Suppressor macrophage (primary cell): ENCODE measurements around the gene SPON2.

Experiments
- DNase-seq, 4 experiments: peaks; one replicate each; pipeline ENCODE4 v3.0.0-alpha.2; 2020 to 2022

Gene SPON2

DNA sequence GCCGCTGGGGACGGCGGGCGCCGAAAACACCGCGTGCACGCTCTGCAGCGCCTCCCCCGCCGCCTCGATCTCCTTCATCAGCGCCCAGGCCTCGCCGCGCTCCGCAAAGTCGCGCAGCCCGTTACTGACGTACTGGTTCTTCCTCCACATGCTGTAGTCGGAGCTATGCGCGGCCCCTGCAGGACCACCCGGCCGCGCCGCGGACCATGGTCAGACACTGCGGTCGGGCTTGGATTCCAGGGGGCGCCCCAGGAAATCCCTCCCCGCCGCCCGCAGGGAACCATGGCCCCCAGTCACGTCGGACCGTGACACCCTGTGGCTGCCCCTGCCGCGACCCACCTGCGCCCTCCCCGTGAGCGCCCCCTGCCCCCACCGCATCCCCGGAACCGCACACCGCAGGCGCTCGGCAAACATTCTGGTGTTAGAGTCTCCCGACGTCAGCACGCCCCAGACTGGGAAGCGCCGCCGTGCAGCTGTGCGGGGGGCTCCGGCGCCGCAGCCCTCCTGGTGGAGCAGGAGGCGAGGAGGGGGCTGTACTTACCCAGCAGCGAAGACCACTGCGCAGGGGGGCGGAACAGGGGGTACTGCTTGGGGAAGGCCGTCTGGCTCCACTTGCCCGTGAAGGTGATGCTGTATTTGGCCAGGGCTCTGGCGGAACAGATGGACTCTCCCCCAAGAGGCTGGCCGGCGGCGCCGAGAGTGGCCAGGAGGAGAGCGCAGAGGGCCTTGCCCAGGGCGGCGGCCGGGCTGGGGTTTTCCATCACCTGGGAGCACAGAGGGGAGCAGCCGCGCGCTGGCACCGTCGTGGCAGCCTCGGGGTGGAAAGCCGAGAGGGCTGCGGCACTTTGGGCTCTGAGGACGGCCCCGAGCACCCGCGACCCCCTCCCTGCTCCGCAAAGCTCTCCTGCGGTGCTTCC lies 814 bp downstream of the SPON2 start:
- peak; percentile 29 to 63 (median 44) for DNase-seq

- DNase-seq = no peak
Measured at GRCh38 chr4:1170976-1171310, 1.4 kb downstream of the SPON2 start.

DNA sequence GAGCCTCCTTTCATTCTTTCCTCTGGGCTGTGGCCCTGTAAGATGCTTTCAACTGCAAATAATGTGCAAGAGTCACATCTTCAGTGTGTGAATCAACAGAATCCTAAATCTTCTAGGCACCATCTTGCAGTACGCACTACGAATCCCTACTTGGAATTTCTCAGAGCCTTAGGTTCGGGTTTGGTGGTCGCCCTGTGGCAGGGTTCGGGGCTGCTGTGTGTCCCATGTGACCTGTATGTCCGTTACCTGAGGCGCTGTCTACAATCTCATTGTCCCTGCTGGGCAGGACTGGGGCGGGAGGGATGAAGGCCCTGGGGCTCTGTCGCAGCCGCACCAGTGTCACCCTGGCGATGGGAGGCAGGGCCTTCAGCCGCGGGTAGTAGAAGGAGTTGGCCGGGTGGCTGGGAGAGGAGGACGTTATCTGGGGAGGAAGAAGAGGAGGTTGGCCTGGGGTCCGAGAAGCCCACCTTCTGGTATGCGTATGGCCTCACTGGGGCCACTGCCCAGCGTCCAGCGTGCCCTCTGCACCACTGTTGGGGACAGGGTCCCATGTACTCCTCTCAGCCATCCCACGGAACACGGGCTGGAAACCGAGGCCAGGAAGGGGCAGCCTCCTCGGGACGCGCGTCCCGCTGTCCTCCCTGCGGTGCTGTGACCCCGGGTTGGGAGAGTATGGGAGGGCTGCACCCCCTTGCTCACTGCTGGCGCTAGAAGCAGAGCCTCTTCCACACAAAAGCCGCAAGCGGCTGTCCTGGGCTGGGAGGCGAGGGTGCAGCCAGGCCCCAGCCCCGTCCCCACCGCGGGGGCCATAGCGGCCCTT lies 2.0 kb downstream of the SPON2 start:
- DNase-seq = no peak

- no peak for DNase-seq
Measured at GRCh38 chr4:1169691-1170096, 2.7 kb downstream of the SPON2 start.

GRCh38 chr4:1169171-1169671 lies 3.2 kb downstream of the SPON2 start:
- DNase-seq = no peak

GRCh38 chr4:1168191-1169101 lies 3.9 kb downstream of the SPON2 start:
- DNase-seq = no peak

DNA sequence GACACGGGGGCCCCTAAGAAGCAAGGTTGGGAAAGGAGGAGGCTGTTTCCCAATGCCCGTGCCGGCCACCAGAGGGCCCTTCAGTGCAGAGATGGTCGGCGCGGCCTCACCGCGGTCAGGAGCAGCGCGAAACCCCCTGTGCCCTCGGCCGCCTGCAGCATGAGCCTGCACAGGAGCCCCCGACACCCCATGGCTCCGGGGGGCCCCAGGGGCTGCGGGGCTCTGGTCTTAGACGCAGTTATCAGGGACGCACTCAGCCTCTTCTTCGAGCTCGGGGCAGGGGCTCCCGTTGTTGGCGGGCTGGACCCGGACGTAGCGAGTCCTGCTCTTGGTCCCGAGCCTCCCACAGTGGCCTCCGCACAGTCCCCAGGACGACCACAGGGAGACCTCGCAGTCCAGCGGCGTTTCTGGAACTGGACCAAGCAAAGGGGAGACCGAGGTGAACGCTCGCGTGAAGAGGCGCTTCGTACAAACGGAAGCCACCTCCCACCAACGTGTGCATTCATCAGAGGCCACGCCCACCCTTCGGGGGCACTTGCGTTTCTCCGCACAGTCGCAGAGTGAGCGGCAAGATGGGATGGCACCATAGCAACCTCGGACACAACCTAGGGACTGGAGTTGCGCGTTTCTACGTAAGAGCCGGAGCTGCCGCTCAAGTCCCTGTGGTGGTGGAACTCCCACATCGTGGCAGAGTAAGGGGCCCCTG lies 5.0 kb downstream of the SPON2 start:
- DNase-seq = peak; percentile 80 to 90 (median 89)

GRCh38 chr4:1166509-1167243 lies 5.7 kb downstream of the SPON2 start:
- no peak for DNase-seq

DNA sequence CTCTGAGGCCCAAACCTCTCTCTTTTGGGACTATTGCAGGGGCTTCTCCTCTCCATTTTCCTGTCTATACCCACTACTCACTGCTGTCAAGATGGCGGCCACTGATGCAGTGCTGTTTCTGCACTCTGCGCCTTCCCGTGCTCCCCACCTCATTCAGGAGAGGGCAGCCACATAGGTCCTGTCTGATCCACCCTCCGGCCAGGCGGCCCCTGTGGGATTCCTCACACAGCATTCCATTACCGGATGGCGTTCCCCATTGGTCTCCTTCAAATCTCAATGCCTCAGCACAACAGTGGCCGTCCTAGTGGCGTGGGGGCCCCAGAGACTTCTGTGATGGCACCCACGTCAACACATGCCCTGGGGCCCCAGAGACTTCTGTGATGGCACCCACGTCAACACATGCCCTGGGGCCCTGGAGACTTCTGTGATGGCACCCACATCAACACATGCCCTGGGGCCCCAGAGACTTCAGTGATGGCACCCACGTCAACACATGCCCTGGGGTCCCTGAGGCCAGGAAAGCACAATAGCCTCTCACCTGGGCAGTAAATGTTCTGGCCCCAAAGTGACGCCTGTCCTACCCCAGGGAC lies 7.3 kb downstream of the SPON2 start:
- DNase-seq = no peak

DNA sequence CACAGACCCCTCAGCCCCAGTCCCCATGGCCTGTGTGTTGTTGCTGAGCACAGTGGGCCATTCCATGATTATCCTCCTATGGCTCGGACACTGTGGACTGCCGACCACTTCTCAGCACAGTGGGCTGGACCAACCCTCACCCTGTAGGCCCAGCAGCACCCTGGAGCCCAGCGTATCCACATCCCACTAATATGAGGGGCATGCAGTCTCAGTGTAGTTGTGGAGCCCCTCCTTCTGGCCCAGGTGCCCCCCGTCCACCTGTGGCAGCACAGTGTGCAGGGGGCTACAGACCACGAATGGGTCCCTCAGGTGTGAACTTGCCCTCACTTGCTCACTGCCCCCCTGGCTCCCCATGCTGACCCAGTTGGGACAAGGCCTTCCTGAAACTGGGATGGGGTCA lies 7.9 kb downstream of the SPON2 start:
- DNase-seq = no peak

DNA sequence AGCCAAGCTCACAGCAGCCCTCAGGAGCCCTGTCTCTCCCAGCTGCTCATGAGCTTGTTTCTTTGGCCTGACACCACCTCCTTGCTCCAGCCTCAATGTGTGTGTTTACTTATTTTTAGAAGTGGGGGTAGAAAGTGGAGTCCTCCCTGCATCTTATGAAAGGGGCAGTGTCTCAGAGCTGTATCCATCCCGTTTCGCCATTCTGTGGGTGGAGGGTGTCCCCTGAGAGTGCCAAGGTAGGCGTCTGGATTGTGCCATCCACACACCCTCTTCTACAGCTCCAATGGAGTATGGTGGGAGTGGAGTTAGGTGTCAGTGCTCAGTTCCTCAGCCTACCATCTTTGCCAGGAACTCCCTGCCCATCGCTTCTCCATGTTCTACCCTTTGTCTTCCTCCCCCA lies 8.3 kb downstream of the SPON2 start:
- no peak for DNase-seq

GRCh38 chr4:1160351-1160750 lies 12.0 kb downstream of the SPON2 start:
- no peak for DNase-seq

GRCh38 chr4:1156069-1156468 lies 16.3 kb downstream of the SPON2 start:
- DNase-seq = no peak

DNA sequence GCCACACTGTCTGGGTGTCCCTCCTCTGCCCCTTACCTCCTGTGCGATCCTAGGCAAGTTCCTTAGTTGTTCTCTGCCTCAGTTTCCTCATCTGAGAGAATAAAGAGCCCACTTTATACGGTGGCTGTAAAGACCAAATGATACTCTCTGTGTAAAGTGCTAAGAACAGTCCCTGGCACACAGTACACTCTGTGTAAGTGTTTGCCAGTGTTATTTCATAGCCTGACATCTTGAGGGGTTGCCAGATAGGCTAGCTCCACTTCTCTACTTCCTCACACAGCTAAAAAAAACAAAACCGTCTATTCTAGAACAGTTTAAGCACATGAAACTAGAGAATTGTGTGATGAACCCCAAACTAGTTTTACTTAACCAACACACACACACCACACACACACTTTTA lies 17.1 kb downstream of the SPON2 start:
- no peak for DNase-seq

DNA sequence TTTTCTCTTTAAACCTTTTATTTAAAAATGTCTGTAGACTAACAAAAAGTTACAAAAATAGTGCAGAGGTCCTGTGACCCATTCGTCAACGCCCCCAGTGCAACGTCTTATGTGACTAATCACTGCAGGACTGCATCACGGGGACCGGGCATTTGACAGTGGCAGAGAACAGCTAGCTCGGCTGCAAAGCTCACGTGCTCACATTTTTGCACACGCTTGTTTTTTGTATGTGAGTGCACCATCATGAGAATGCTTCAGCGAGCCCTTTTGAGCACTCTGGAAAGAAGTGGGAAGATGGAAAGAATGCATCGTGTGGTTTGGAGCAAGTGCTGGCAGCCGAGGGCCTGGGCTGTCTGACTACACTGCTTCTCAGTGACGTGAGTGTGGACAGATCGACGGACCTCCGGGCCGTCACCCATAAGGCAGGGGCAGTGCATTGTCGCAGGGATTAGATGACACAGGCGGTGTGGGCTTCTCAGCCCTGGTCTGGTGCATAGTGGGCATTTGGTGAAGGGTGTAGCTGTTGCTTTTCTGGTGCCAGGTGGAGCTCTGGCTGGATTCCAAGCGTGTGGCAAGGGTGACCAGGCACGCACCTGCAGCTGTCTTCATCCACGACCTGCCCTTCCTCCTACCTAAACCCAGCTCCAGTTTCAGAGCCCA lies 17.7 kb downstream of the SPON2 start:
- DNase-seq = peak; percentile 22 to 62 (median 38)

DNA sequence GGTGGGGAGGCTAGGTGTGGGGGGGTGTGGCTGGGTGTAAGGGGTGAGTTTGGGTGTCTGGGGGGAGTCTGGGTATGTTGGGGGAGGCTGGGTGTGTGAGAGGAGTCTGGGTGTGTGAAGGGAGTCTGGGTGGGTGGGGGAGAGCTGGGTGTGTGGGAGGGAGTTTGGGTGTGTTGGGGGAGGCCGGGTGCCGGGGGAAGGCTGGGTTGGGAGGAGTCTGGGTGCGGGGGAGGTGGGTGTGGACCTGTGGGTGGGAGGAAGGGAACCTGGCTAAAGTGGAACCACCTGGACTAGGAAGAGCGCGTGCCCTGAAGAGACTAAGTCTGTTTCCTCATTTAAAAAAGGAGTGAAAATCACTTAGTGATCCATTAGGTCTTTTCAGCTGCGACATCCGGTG lies 18.3 kb downstream of the SPON2 start:
- no peak for DNase-seq

DNA sequence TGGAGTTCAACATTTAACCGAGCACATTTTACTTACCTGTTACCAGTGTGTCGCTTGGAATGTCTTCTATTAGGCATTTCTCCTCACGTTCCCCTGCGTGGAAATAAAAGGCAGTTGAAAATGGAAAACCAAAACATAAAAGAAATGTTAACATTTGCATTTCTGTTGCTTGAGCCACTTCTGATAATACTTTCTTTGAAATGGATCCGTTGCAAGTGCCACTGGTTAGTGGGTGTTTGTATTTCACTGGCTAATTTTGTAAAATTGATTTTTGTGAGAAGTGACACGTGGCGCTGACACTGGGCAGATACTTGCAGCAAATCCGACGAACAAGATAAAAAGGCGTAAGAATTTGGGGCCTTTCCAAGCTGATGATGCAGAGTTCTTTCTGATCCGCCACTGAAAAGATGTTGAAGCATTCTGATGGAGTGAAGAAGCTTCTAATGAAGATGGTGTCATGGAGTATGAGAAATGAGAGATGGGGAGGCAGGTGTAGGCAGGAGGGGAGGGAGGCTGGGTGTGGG lies 18.8 kb downstream of the SPON2 start:
- DNase-seq = no peak

GRCh38 chr4:1152290-1152689 lies 20.1 kb downstream of the SPON2 start:
- DNase-seq = no peak

DNA sequence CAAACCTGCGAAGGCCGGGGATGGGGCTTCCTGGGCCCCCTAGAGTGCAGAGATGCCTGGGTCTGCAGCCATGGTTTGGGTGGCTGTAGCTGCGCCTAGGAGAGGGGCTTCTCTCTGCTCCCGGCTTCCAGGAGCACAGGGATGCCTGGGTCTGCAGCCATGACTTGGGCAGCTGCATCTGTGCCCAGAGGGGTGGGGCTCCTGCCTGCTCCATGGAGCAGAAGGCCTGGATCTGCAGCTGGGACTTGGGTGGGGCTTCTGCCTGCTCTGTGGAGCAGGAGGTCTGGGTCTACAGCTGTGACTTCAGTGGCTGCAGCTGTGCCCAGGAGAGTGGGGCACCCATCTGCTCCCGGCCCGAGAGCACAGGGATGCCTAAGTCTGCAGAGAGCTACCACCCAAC lies 20.8 kb downstream of the SPON2 start:
- DNase-seq = no peak

GRCh38 chr4:1150875-1151274 lies 21.5 kb downstream of the SPON2 start:
- DNase-seq = no peak
